A549 (cell line): ENCODE measurements around the gene LMF1. TPM values are rescaled to one million over a fixed set of nuclear protein-coding genes. Genes with fewer than 3 reads are reported as not detected.

Experiments used
- ATAC-seq, 2 experiments: fragments of 200-7000 bp in 1 of 2; fragments of >200 bp in 1 of 2; cut with Nextera tagmentation in 1 of 2; cut with Tn5 transposase in 1 of 2; 3 replicates each; pipeline versions ENCODE4 v1.8.0 to v1.9.1; 2018 to 2020; ENCODE audit warnings: mild to moderate bottlenecking in 1 of 2, moderate library complexity in 1 of 2
- CTCF ChIA-PET: fragments of 300-600 bp; sonication (Branson Sonifier 250); formaldehyde crosslinking; extraction: SDS; loops from one replicate; lab custom pipeline; 2021; ENCODE audit warnings: antibody characterized with exemption, inconsistent platforms; lab: Yijun Ruan, JAX
- POLR2A ChIA-PET: fragments of 350-600 bp; formaldehyde crosslinking; extraction: SDS; loops from one replicate; lab custom pipeline; 2021; ENCODE audit warnings: antibody characterized with exemption, inconsistent platforms; lab: Yijun Ruan, JAX
- DNase-seq, 2 experiments: peaks; one replicate each; pipeline versions ENCODE4 v3.0.0 to v3.0.0-alpha.2; 2011 to 2016; ENCODE audit warnings: low read depth in 1 of 2, low spot score in 1 of 2
- FAIRE-seq: peaks from 2 replicates; lab custom pipeline; 2011; peaks lifted over from hg19 to GRCh38; lab: Jason Lieb, UNC
- H3K27ac ChIP-seq, 2 experiments: fragments of >200 bp; sonication (Bioruptor Twin); formaldehyde crosslinking; 3 replicates each; pipeline ENCODE4 v1.5.1; 2016 to 2017
- H3K4me1 ChIP-seq: fragments of >200 bp; sonication (Bioruptor Twin); formaldehyde crosslinking; 3 replicates; pipeline ENCODE4 v1.6.1; 2016
- H3K4me2 ChIP-seq: fragments of >200 bp; sonication (Bioruptor Twin); formaldehyde crosslinking; 3 replicates; pipeline ENCODE4 v1.6.1; 2016
- H3K4me3 ChIP-seq: fragments of >200 bp; sonication (Bioruptor Twin); formaldehyde crosslinking; 3 replicates; pipeline ENCODE4 v1.5.1; 2016
- H3K9me3 ChIP-seq: fragments of >200 bp; sonication (Bioruptor Twin); formaldehyde crosslinking; 3 replicates; pipeline ENCODE4 v1.6.1; 2016
- BHLHE40 ChIP-seq: IDR thresholded peaks from 2 replicates; pipeline ENCODE4 v1.6.1; 2012; ENCODE audit warnings: low read depth, low read length, inconsistent platforms
- CBX2 ChIP-seq: fragments of 200-600 bp; sonication (generic); IDR thresholded peaks from 2 replicates; pipeline ENCODE4 v1.6.1; 2016; ENCODE audit warnings: low read depth, mild to moderate bottlenecking, borderline replicate concordance
- CBX8 ChIP-seq: fragments of 200-600 bp; sonication (generic); IDR thresholded peaks from 2 replicates; pipeline ENCODE4 v1.6.1; 2016
- CEBPB ChIP-seq, 2 experiments: fragments of >200 bp in 1 of 2; sonication (Bioruptor Twin) in 1 of 2; formaldehyde crosslinking in 1 of 2; IDR thresholded peaks; 2 replicates each; pipeline ENCODE4 v1.6.1; 2012 to 2016
- CHD4 ChIP-seq: fragments of 200-600 bp; sonication (generic); IDR thresholded peaks from 2 replicates; pipeline ENCODE4 v1.6.1; 2016; ENCODE audit warnings: antibody characterized with exemption, mild to moderate bottlenecking, borderline replicate concordance
- EHF ChIP-seq: fragments of 250-450 bp; sonication (Bioruptor Pico); IDR thresholded peaks from 2 replicates; pipeline ENCODE4 v1.5.0; 2020; ENCODE audit warnings: mild to moderate bottlenecking
- EHMT2 ChIP-seq: fragments of 200-600 bp; sonication (generic); IDR thresholded peaks from 2 replicates; pipeline ENCODE4 v1.6.1; 2016; ENCODE audit warnings: antibody characterized with exemption, low read depth, mild to moderate bottlenecking, moderate library complexity
- ESRRA ChIP-seq: fragments of 150-350 bp; IDR thresholded peaks from 2 replicates; pipeline ENCODE4 v1.6.1; 2014; ENCODE audit warnings: mild to moderate bottlenecking, low read length, borderline replicate concordance
- FOXS1 ChIP-seq: fragments of 250-450 bp; sonication (Bioruptor Pico); IDR thresholded peaks from 2 replicates; pipeline ENCODE4 v1.5.0; 2020; ENCODE audit warnings: mild to moderate bottlenecking, moderate library complexity
- HDAC2 ChIP-seq: fragments of 200-600 bp; sonication (generic); IDR thresholded peaks from 2 replicates; pipeline ENCODE4 v1.6.1; 2016
- HEYL ChIP-seq: fragments of 250-450 bp; sonication (Bioruptor Pico); IDR thresholded peaks from 2 replicates; pipeline ENCODE4 v1.8.0; 2021; ENCODE audit warnings: mild to moderate bottlenecking, moderate library complexity
- JUN ChIP-seq, 2 experiments: fragments of >200 bp; sonication (Bioruptor Twin); formaldehyde crosslinking; IDR thresholded peaks; 2 replicates in 1 of 2; 3 replicates in 1 of 2; pipeline ENCODE4 v1.6.1; 2016 to 2017
- KDM1A ChIP-seq: fragments of 200-600 bp; sonication (generic); IDR thresholded peaks from 2 replicates; pipeline ENCODE4 v1.6.1; 2016; ENCODE audit warnings: low read depth, mild to moderate bottlenecking
- KDM5A ChIP-seq: fragments of 200-600 bp; sonication (generic); IDR thresholded peaks from 2 replicates; pipeline ENCODE4 v1.6.1; 2016; ENCODE audit warnings: antibody characterized with exemption, mild to moderate bottlenecking
- MAFK ChIP-seq: fragments of 450-650 bp; IDR thresholded peaks from 2 replicates; pipeline ENCODE4 v1.6.1; 2014; ENCODE audit not compliant: partially characterized antibody
- MAZ ChIP-seq: fragments of 150-350 bp; IDR thresholded peaks from 2 replicates; pipeline ENCODE4 v1.6.1; 2014; ENCODE audit warnings: antibody characterized with exemption, low read depth, low read length, borderline replicate concordance
- NR3C1 ChIP-seq: fragments of >200 bp; sonication (Bioruptor Twin); formaldehyde crosslinking; IDR thresholded peaks from 3 replicates; pipeline ENCODE4 v1.6.1; 2017
- PHF8 ChIP-seq: fragments of 200-600 bp; sonication (generic); IDR thresholded peaks from 2 replicates; pipeline ENCODE4 v1.6.1; 2016; ENCODE audit warnings: low read depth, mild to moderate bottlenecking, antibody characterized with exemption, moderate library complexity, borderline replicate concordance
- RAD21 ChIP-seq, 2 experiments: fragments of >200 bp in 1 of 2; sonication (Bioruptor Twin) in 1 of 2; formaldehyde crosslinking in 1 of 2; IDR thresholded peaks in 1 of 2; conservative IDR thresholded peaks in 1 of 2; 2 replicates in 1 of 2; 3 replicates in 1 of 2; pipeline ENCODE4 v1.6.1; 2012 to 2018; ENCODE audit warnings: inconsistent platforms in 1 of 2
- RCOR1 ChIP-seq: fragments of 150-350 bp; IDR thresholded peaks from 2 replicates; pipeline ENCODE4 v1.6.1; 2014; ENCODE audit warnings: antibody characterized with exemption, low read length, low read depth
- RNF2 ChIP-seq: fragments of 200-600 bp; sonication (generic); IDR thresholded peaks from 2 replicates; pipeline ENCODE4 v1.6.1; 2016; ENCODE audit warnings: low read depth, mild to moderate bottlenecking, antibody characterized with exemption, moderate library complexity, borderline replicate concordance
- SMC3 ChIP-seq: fragments of >200 bp; sonication (Bioruptor Twin); formaldehyde crosslinking; IDR thresholded peaks from 3 replicates; pipeline ENCODE4 v1.6.1; 2018; ENCODE audit warnings: inconsistent platforms
- SREBF2 ChIP-seq: fragments of 450-650 bp; IDR thresholded peaks from 2 replicates; pipeline ENCODE4 v1.6.1; 2014; ENCODE audit warnings: mild to moderate bottlenecking, moderate library complexity
- TP53 ChIP-seq: fragments of 250-450 bp; sonication (Bioruptor Pico); IDR thresholded peaks from 2 replicates; pipeline ENCODE4 v1.5.0; 2021; ENCODE audit warnings: mild to moderate bottlenecking, moderate library complexity
- ZC3H11A ChIP-seq: fragments of 450-650 bp; IDR thresholded peaks from 2 replicates; pipeline ENCODE4 v1.6.1; 2014; ENCODE audit warnings: antibody characterized with exemption, mild to moderate bottlenecking
- WGBS: methylation state at CpG from one replicate; pipeline ENCODE4 v1.1.6; 2017; ENCODE audit errors: missing lambda C conversion rate; 5-methylcytosine and 5-hydroxymethylcytosine counted together
- polyA plus RNA-seq, 4 experiments: library from polyadenylated mRNA; depleted of rRNA in 3 of 4; stranded (reverse); fragments of >200 nt; fragmentation: RNase III in 1 of 4; extraction: RNeasy Plus Mini Kit Qiagen cat#74134 plus additional on column Dnase treatment in 1 of 4; gene quantifications; 2 replicates in 3 of 4; 3 replicates in 1 of 4; pipeline ENCODE4 v1.2.3, GENCODE V29; 2011 to 2017
- TF ChIP-seq, protein P1 (sequence below): fragments of >200 bp; sonication (Bioruptor Twin); formaldehyde crosslinking; IDR thresholded peaks from 3 replicates; pipeline ENCODE4 v1.5.1; 2016
- TF ChIP-seq, protein P2 (sequence below): fragments of 250-450 bp; sonication (Bioruptor Pico); IDR thresholded peaks from 2 replicates; pipeline ENCODE4 v1.5.0; 2021; ENCODE audit warnings: mild to moderate bottlenecking, moderate library complexity, borderline replicate concordance
- TF ChIP-seq, protein P3 (sequence below): IDR thresholded peaks from 2 replicates; pipeline ENCODE4 v1.6.1; 2012
- TF ChIP-seq, protein P4 (sequence below): fragments of 150-350 bp; IDR thresholded peaks from 2 replicates; pipeline ENCODE4 v1.6.1; 2014; ENCODE audit warnings: low read depth, mild to moderate bottlenecking, low read length
- TF ChIP-seq, protein P5 (sequence below): fragments of >200 bp; sonication (Bioruptor Twin); formaldehyde crosslinking; IDR thresholded peaks from 3 replicates; pipeline ENCODE4 v1.6.1; 2016
- TF ChIP-seq, protein P6 (sequence below): fragments of >200 bp; sonication (Bioruptor Twin); formaldehyde crosslinking; IDR thresholded peaks from 2 replicates; pipeline ENCODE4 v1.6.1; 2016

The LMF1 gene
- polyA plus RNA-seq, 2 of the 4 experiments (the other 2 are of a cell fraction) = 8.8 to 10.9 TPM

DNA sequence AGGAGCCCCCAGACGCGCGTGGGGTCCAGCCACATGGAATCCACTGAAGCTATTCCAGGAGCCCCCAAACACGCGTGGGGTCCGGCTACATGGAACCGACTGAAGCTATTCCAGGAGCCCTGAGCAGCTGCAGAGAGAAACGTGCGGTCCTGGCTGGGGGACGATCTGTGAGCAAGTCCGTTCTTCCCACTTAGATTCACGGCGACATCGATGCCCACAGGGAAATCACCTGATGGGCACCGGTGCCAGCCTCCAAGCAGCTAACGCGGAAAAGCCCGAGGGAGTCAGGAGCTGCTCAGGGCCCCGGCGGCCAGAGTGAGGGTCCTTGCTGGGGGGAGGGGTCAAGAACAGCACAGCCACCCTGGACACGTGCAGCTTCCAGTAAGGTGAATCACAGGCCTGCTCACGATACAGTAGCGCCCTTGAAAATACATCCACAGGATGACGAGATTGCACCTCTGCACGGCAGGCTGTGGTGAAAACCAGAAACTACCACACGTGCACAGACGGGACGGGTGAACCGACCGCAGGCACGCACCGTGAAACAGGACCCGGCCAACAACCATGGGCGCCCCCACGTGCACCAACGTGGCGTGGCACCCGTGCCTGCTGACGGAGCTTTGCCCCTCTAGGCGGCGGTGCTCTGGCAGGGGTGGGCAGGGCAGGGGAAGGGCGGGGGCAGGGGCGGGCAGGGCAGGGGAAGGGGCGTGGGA is 92.6 kb downstream of the LMF1 start:
- no peak overlapping the region for H3K27ac ChIP-seq
- H3K4me1 ChIP-seq = no peaks in the 10 kb centered on the region
- ChIA-PET CTCF (interaction anchor here (0.6 to 1.5 kb wide), 12 partner anchors 9 to 120 kb away, joined by 3 to 5 read pairs (median 3); no protein-coding TSS in a partner anchor), POLR2A (no interaction called here)
- no peak for FAIRE-seq
- H3K4me2 ChIP-seq = peak overlapping the region; percentile 33; the same call in 1 of the 3 replicates
- TF ChIP-seq PHF8 = no peak
- TF ChIP-seq KDM5A = no peak
- TF ChIP-seq KDM1A = no peak
- TF ChIP-seq SREBF2 = no peak
- no peak for TF ChIP-seq CHD4
- TF ChIP-seq CBX8 = no peak
- TF ChIP-seq, protein P1, sequence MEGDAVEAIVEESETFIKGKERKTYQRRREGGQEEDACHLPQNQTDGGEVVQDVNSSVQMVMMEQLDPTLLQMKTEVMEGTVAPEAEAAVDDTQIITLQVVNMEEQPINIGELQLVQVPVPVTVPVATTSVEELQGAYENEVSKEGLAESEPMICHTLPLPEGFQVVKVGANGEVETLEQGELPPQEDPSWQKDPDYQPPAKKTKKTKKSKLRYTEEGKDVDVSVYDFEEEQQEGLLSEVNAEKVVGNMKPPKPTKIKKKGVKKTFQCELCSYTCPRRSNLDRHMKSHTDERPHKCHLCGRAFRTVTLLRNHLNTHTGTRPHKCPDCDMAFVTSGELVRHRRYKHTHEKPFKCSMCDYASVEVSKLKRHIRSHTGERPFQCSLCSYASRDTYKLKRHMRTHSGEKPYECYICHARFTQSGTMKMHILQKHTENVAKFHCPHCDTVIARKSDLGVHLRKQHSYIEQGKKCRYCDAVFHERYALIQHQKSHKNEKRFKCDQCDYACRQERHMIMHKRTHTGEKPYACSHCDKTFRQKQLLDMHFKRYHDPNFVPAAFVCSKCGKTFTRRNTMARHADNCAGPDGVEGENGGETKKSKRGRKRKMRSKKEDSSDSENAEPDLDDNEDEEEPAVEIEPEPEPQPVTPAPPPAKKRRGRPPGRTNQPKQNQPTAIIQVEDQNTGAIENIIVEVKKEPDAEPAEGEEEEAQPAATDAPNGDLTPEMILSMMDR = peak; percentile 33
- TF ChIP-seq, protein P2, sequence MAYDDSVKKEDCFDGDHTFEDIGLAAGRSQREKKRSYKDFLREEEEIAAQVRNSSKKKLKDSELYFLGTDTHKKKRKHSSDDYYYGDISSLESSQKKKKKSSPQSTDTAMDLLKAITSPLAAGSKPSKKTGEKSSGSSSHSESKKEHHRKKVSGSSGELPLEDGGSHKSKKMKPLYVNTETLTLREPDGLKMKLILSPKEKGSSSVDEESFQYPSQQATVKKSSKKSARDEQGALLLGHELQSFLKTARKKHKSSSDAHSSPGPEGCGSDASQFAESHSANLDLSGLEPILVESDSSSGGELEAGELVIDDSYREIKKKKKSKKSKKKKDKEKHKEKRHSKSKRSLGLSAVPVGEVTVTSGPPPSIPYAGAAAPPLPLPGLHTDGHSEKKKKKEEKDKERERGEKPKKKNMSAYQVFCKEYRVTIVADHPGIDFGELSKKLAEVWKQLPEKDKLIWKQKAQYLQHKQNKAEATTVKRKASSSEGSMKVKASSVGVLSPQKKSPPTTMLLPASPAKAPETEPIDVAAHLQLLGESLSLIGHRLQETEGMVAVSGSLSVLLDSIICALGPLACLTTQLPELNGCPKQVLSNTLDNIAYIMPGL (CRISPR knock-in tag) = no peak
- TF ChIP-seq EHMT2 = no peak
- TF ChIP-seq NR3C1 = no peak
- TF ChIP-seq, protein P3, sequence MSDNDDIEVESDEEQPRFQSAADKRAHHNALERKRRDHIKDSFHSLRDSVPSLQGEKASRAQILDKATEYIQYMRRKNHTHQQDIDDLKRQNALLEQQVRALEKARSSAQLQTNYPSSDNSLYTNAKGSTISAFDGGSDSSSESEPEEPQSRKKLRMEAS = peak; percentile 42
- no peak for TF ChIP-seq ESRRA
- no peak for TF ChIP-seq EHF (CRISPR knock-in tag)
- no peak for TF ChIP-seq SMC3
- no peak for TF ChIP-seq MAZ
- no peak for TF ChIP-seq HEYL (CRISPR knock-in tag)
- no peak for TF ChIP-seq MAFK
- TF ChIP-seq RNF2 = no peak
- no peak for TF ChIP-seq TP53
- TF ChIP-seq, protein P4, sequence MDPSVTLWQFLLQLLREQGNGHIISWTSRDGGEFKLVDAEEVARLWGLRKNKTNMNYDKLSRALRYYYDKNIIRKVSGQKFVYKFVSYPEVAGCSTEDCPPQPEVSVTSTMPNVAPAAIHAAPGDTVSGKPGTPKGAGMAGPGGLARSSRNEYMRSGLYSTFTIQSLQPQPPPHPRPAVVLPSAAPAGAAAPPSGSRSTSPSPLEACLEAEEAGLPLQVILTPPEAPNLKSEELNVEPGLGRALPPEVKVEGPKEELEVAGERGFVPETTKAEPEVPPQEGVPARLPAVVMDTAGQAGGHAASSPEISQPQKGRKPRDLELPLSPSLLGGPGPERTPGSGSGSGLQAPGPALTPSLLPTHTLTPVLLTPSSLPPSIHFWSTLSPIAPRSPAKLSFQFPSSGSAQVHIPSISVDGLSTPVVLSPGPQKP = no peak
- TF ChIP-seq, protein P5, sequence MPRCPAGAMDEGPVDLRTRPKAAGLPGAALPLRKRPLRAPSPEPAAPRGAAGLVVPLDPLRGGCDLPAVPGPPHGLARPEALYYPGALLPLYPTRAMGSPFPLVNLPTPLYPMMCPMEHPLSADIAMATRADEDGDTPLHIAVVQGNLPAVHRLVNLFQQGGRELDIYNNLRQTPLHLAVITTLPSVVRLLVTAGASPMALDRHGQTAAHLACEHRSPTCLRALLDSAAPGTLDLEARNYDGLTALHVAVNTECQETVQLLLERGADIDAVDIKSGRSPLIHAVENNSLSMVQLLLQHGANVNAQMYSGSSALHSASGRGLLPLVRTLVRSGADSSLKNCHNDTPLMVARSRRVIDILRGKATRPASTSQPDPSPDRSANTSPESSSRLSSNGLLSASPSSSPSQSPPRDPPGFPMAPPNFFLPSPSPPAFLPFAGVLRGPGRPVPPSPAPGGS = no peak
- peak; percentile 50; the same call in 1 of the 2 replicates for TF ChIP-seq BHLHE40
- no peak for TF ChIP-seq ZC3H11A
- TF ChIP-seq CBX2 = no peak
- TF ChIP-seq HDAC2 = no peak
- no peak for TF ChIP-seq CEBPB (IDR thresholded peaks at IDR 0.05)
- TF ChIP-seq, protein P6, sequence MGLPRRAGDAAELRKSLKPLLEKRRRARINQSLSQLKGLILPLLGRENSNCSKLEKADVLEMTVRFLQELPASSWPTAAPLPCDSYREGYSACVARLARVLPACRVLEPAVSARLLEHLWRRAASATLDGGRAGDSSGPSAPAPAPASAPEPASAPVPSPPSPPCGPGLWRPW = no peak
- TF ChIP-seq RCOR1 = no peak
- no peak for TF ChIP-seq FOXS1 (CRISPR knock-in tag)
- TF ChIP-seq JUN (IDR thresholded peaks at IDR 0.05) = no peak
- peak; percentile 21 to 50; a peak in 3 of 5 replicates for TF ChIP-seq RAD21 (conservative IDR thresholded peaks at IDR 0.05 in 1 of 2, IDR thresholded peaks at IDR 0.05 in 1 of 2)
- peak; percentile 63 to 91 for ATAC-seq
- no peak overlapping the region for H3K4me3 ChIP-seq
- WGBS = 57% methylated on average over 31 of the region's 44 CpGs
- no peaks in the 10 kb centered on the region for H3K9me3 ChIP-seq
- peak; percentile 52 to 63 for DNase-seq
